ENCODE data around the gene RAB5B.

Gene RAB5B

GRCh38 chr12:55970775-55971174 is 3.1 kb upstream of the RAB5B start:
- ATAC-seq (ENCODE audit: insufficient read depth, low read depth) (no peak), DNase-seq (no peak)
- Histone ChIP-seq H3K4me1 (ENCODE audit: insufficient read depth, low read length) (peaks cover 76% of the 10 kb centered on the region), H3K9me3 (ENCODE audit: insufficient read depth, low read length, severe bottlenecking) (no peaks in the 10 kb centered on the region), H3K79me2 (ENCODE audit: insufficient read depth, low read length) (peaks cover 58% of the 10 kb centered on the region), H3K27ac (ENCODE audit: low read length) (no peak overlapping the region), H4K20me1 (ENCODE audit: insufficient read depth, low read length) (no peaks in the 10 kb centered on the region), H2AFZ (ENCODE audit: low read depth, low read length) (no peak overlapping the region), H3K4me3 (ENCODE audit: low read depth in 1 of 2, low read length in 2 of 2) (no peak overlapping the region), H3K36me3 (ENCODE audit: insufficient read depth, low read length) (peaks cover 44% of the 10 kb centered on the region), H3K27me3 (ENCODE audit: insufficient read depth, low read length, poor library complexity) (no peaks in the 10 kb centered on the region), H3K9ac (ENCODE audit: low read depth, low read length) (no peak overlapping the region), H3K4me2 (ENCODE audit: insufficient read depth, low read length) (no peak overlapping the region)
- TF ChIP-seq EZH2 (IDR thresholded peaks at IDR 0.05; ENCODE audit: borderline replicate concordance, low read depth, low read length, severe bottlenecking) = no peak
- no peak for TF ChIP-seq CTCF (IDR thresholded peaks at IDR 0.05; ENCODE audit: borderline replicate concordance, extremely low read depth, low read length, poor library complexity, severe bottlenecking)

GRCh38 chr12:55972042-55972441 is 1.8 kb upstream of the RAB5B start:
- peaks cover 65% of the 10 kb centered on the region for H3K79me2 ChIP-seq (ENCODE audit: insufficient read depth, low read length)
- TF ChIP-seq CTCF (IDR thresholded peaks at IDR 0.05; ENCODE audit: borderline replicate concordance, extremely low read depth, low read length, poor library complexity, severe bottlenecking) (no peak), EZH2 (IDR thresholded peaks at IDR 0.05; ENCODE audit: borderline replicate concordance, low read depth, low read length, severe bottlenecking) (no peak)
- no peak overlapping the region for H3K4me3 ChIP-seq (ENCODE audit: low read depth in 1 of 2, low read length in 2 of 2)
- no peak for DNase-seq
- H2AFZ ChIP-seq (ENCODE audit: low read depth, low read length) = no peak overlapping the region
- no peak for ATAC-seq (ENCODE audit: insufficient read depth, low read depth)
- peaks cover 55% of the 10 kb centered on the region for H3K36me3 ChIP-seq (ENCODE audit: insufficient read depth, low read length)
- no peaks in the 10 kb centered on the region for H3K9me3 ChIP-seq (ENCODE audit: insufficient read depth, low read length, severe bottlenecking)
- H3K27me3 ChIP-seq (ENCODE audit: insufficient read depth, low read length, poor library complexity) = no peaks in the 10 kb centered on the region
- H3K4me1 ChIP-seq (ENCODE audit: insufficient read depth, low read length) = peaks cover 76% of the 10 kb centered on the region
- H3K9ac ChIP-seq (ENCODE audit: low read depth, low read length) = no peak overlapping the region; the same call in 1 of the 2 replicates
- peak overlapping the region; percentile 66 for H3K4me2 ChIP-seq (ENCODE audit: insufficient read depth, low read length)
- H3K27ac ChIP-seq (ENCODE audit: low read length) = peak overlapping the region; percentile 16; the same call in 1 of the 2 replicates
- H4K20me1 ChIP-seq (ENCODE audit: insufficient read depth, low read length) = 0 out of 2 replicates have a peak, but pooled peaks cover 2% of the 10 kb centered on the region

GRCh38 chr12:55972456-55972855 is 1.4 kb upstream of the RAB5B start:
- ATAC-seq (ENCODE audit: insufficient read depth, low read depth) (no peak), DNase-seq (no peak)
- Histone ChIP-seq H3K9me3 (ENCODE audit: insufficient read depth, low read length, severe bottlenecking) (no peaks in the 10 kb centered on the region), H3K27ac (ENCODE audit: low read length) (peak overlapping the region; percentile 74), H4K20me1 (ENCODE audit: insufficient read depth, low read length) (0 out of 2 replicates have a peak, but pooled peaks cover 2% of the 10 kb centered on the region), H3K4me3 (ENCODE audit: low read depth in 1 of 2, low read length in 2 of 2) (peak overlapping the region in 1 of 2 experiments; percentile 64; a peak in 3 of 4 replicates), H3K79me2 (ENCODE audit: insufficient read depth, low read length) (peaks cover 65% of the 10 kb centered on the region), H2AFZ (ENCODE audit: low read depth, low read length) (no peak overlapping the region), H3K27me3 (ENCODE audit: insufficient read depth, low read length, poor library complexity) (no peaks in the 10 kb centered on the region), H3K9ac (ENCODE audit: low read depth, low read length) (peak overlapping the region; percentile 59), H3K4me1 (ENCODE audit: insufficient read depth, low read length) (peaks cover 74% of the 10 kb centered on the region), H3K4me2 (ENCODE audit: insufficient read depth, low read length) (peak overlapping the region; percentile 66), H3K36me3 (ENCODE audit: insufficient read depth, low read length) (peaks cover 57% of the 10 kb centered on the region)
- no peak for TF ChIP-seq EZH2 (IDR thresholded peaks at IDR 0.05; ENCODE audit: borderline replicate concordance, low read depth, low read length, severe bottlenecking)
- TF ChIP-seq CTCF (IDR thresholded peaks at IDR 0.05; ENCODE audit: borderline replicate concordance, extremely low read depth, low read length, poor library complexity, severe bottlenecking) = no peak

Measured in DND-41 (cell line).